BLaER1 treated with 17β-estradiol and CSF1 and Interleukin-3, amounts not matched to agents 10 nM and 100 nM (cell line): Measurements from ENCODE around the gene PRKG1.
"Not testable (repeated sequence)": the region's sequence is repeated elsewhere in the genome, so short reads cannot be mapped to it uniquely, and the experiment has no call there.

Source experiments
- H3K27ac ChIP-seq, 11 experiments: shearing (Covaris generic); formaldehyde crosslinking; 2 replicates each; pipeline ENCODE4 v1.8.1; 2022
- H3K27me3 ChIP-seq, 11 experiments: shearing (Covaris generic); formaldehyde crosslinking; 2 replicates each; pipeline ENCODE4 v1.8.1; 2022
- H3K36me3 ChIP-seq, 11 experiments: shearing (Covaris generic); formaldehyde crosslinking; 2 replicates each; pipeline ENCODE4 v1.8.1; 2022
- H3K4me1 ChIP-seq, 10 experiments: shearing (Covaris generic); formaldehyde crosslinking; 2 replicates each; pipeline ENCODE4 v1.8.1; 2022
- H3K4me2 ChIP-seq, 11 experiments: shearing (Covaris generic); formaldehyde crosslinking; 2 replicates each; pipeline ENCODE4 v1.8.1; 2022
- H3K4me3 ChIP-seq, 10 experiments: shearing (Covaris generic); formaldehyde crosslinking; 2 replicates each; pipeline ENCODE4 v1.8.1; 2022
- H3K9ac ChIP-seq, 11 experiments: shearing (Covaris generic); formaldehyde crosslinking; 2 replicates each; pipeline ENCODE4 v1.8.1; 2022
- H3K9me3 ChIP-seq, 11 experiments: shearing (Covaris generic); formaldehyde crosslinking; replicated peaks in 1 of 11; 2 replicates each; pipeline ENCODE4 v1.8.1; 2022
- H4K20me1 ChIP-seq, 11 experiments: shearing (Covaris generic); formaldehyde crosslinking; 2 replicates each; pipeline ENCODE4 v1.8.1; 2022
- Cebpa-rat ChIP-seq, 11 experiments: shearing (Covaris generic); IDR thresholded peaks; 2 replicates each; pipeline ENCODE4 v1.8.1; 2022

Gene PRKG1

GRCh38 chr10:52172581-52172980 is 1098.3 kb downstream of the PRKG1 start:
- Histone ChIP-seq H3K4me3 (no peak overlapping the region), H3K27me3 (no peaks in the 10 kb centered on the region), H3K27ac (no peak overlapping the region), H3K36me3 (no peaks in the 10 kb centered on the region), H3K9me3 (no peaks in the 10 kb centered on the region; a peak in 1 of 22 replicates), H3K4me1 (peaks cover 0 to 10% (median 8%) of the 10 kb centered on the region in 10 experiments; a peak in 14 of 20 replicates), H4K20me1 (no peaks in the 10 kb centered on the region), H3K9ac (no peak overlapping the region), H3K4me2 (no peak overlapping the region)
- no peak for TF ChIP-seq Cebpa-rat (IDR thresholded peaks at IDR 0.05)

GRCh38 chr10:52185256-52185655 is 1111.0 kb downstream of the PRKG1 start:
- Histone ChIP-seq H3K4me3 (no peak overlapping the region), H3K27ac (no peak overlapping the region), H3K36me3 (no peaks in the 10 kb centered on the region), H3K4me1 (peaks cover 0 to 11% (median 7%) of the 10 kb centered on the region in 10 experiments; a peak in 9 of 20 replicates), H3K9ac (no peak overlapping the region), H3K4me2 (peak overlapping the region in 5 of 11 experiments; percentile 19 to 48 (median 36); a peak in 7 of 22 replicates), H4K20me1 (no peaks in the 10 kb centered on the region), H3K9me3 (peaks cover 6 to 17% (median 11%) of the 10 kb centered on the region in 11 experiments; a peak in 16 of 22 replicates), H3K27me3 (no peaks in the 10 kb centered on the region)
- no peak for TF ChIP-seq Cebpa-rat (IDR thresholded peaks at IDR 0.05)

GRCh38 chr10:52187521-52188258 is 1113.4 kb downstream of the PRKG1 start:
- H3K36me3 ChIP-seq: no peaks in the 10 kb centered on the region
- no peak for TF ChIP-seq Cebpa-rat (IDR thresholded peaks at IDR 0.05)
- no peaks in the 10 kb centered on the region for H4K20me1 ChIP-seq
- H3K4me1 ChIP-seq: peaks cover 0 to 11% (median 7%) of the 10 kb centered on the region in 10 experiments; a peak in 9 of 20 replicates
- no peak overlapping the region for H3K27ac ChIP-seq
- no peak overlapping the region for H3K4me2 ChIP-seq
- H3K4me3 ChIP-seq: no peak overlapping the region
- H3K27me3 ChIP-seq: no peaks in the 10 kb centered on the region
- no peak overlapping the region for H3K9ac ChIP-seq
- H3K9me3 ChIP-seq: peaks cover 5 to 11% (median 9%) of the 10 kb centered on the region in 11 experiments; a peak in 16 of 22 replicates

- Histone ChIP-seq H3K9me3 (no peaks in the 10 kb centered on the region), H3K4me2 (no peak overlapping the region), H3K4me1 (peaks cover 0 to 2% (median 0%) of the 10 kb centered on the region in 10 experiments; a peak in 2 of 20 replicates), H3K27ac (no peak overlapping the region), H3K27me3 (no peaks in the 10 kb centered on the region), H3K4me3 (no peak overlapping the region), H3K36me3 (no peaks in the 10 kb centered on the region), H4K20me1 (no peaks in the 10 kb centered on the region), H3K9ac (no peak overlapping the region)
- no peak for TF ChIP-seq Cebpa-rat (IDR thresholded peaks at IDR 0.05)
Observed at GRCh38 chr10:52191049-52191448, 1116.8 kb downstream of the PRKG1 start.

- no peak overlapping the region for H3K4me3 ChIP-seq
- TF ChIP-seq Cebpa-rat (IDR thresholded peaks at IDR 0.05): no peak
- H3K27ac ChIP-seq: no peak overlapping the region
- no peaks in the 10 kb centered on the region for H4K20me1 ChIP-seq
- peaks cover 0 to 5% (median 0%) of the 10 kb centered on the region in 10 experiments; a peak in 2 of 20 replicates for H3K4me1 ChIP-seq
- no peak overlapping the region for H3K4me2 ChIP-seq
- no peaks in the 10 kb centered on the region for H3K27me3 ChIP-seq
- no peaks in the 10 kb centered on the region for H3K36me3 ChIP-seq
- H3K9ac ChIP-seq: no peak overlapping the region
- no peaks in the 10 kb centered on the region for H3K9me3 ChIP-seq
Observed at GRCh38 chr10:52194191-52194590, 1119.9 kb downstream of the PRKG1 start.

- Histone ChIP-seq H3K27ac (no peak overlapping the region), H3K4me1 (peaks cover 0 to 5% (median 0%) of the 10 kb centered on the region in 10 experiments; a peak in 2 of 20 replicates), H3K4me2 (no peak overlapping the region), H3K9ac (no peak overlapping the region), H3K9me3 (no peaks in the 10 kb centered on the region), H4K20me1 (no peaks in the 10 kb centered on the region), H3K36me3 (no peaks in the 10 kb centered on the region), H3K27me3 (no peaks in the 10 kb centered on the region), H3K4me3 (no peak overlapping the region)
- no peak for TF ChIP-seq Cebpa-rat (IDR thresholded peaks at IDR 0.05)
Observed at GRCh38 chr10:52194716-52195115, 1120.4 kb downstream of the PRKG1 start.

- H3K36me3 ChIP-seq: no peaks in the 10 kb centered on the region
- H4K20me1 ChIP-seq: no peaks in the 10 kb centered on the region
- H3K27ac ChIP-seq: no peak overlapping the region
- H3K4me3 ChIP-seq: no peak overlapping the region
- peaks cover 0 to 5% (median 0%) of the 10 kb centered on the region in 10 experiments; a peak in 2 of 20 replicates for H3K4me1 ChIP-seq
- no peaks in the 10 kb centered on the region for H3K9me3 ChIP-seq
- H3K9ac ChIP-seq: no peak overlapping the region
- no peak overlapping the region for H3K4me2 ChIP-seq
- no peak for TF ChIP-seq Cebpa-rat (IDR thresholded peaks at IDR 0.05)
- H3K27me3 ChIP-seq: no peaks in the 10 kb centered on the region
Observed at GRCh38 chr10:52197098-52197497, 1122.8 kb downstream of the PRKG1 start.

GRCh38 chr10:52198540-52198939 is 1124.3 kb downstream of the PRKG1 start:
- no peak overlapping the region for H3K4me3 ChIP-seq
- H4K20me1 ChIP-seq: no peaks in the 10 kb centered on the region
- peak overlapping the region in 1 of 11 experiments; percentile 8; a peak in 1 of 22 replicates for H3K4me2 ChIP-seq
- H3K4me1 ChIP-seq: peaks cover 0 to 5% (median 0%) of the 10 kb centered on the region in 10 experiments; a peak in 2 of 20 replicates
- H3K9ac ChIP-seq: no peak overlapping the region
- H3K9me3 ChIP-seq: no peaks in the 10 kb centered on the region
- H3K36me3 ChIP-seq: no peaks in the 10 kb centered on the region
- no peaks in the 10 kb centered on the region for H3K27me3 ChIP-seq
- TF ChIP-seq Cebpa-rat (IDR thresholded peaks at IDR 0.05): no peak
- no peak overlapping the region for H3K27ac ChIP-seq

- H3K4me2 ChIP-seq, H3K9ac ChIP-seq, H3K36me3 ChIP-seq, H3K4me1 ChIP-seq, H4K20me1 ChIP-seq, H3K4me3 ChIP-seq, H3K27ac ChIP-seq, H3K27me3 ChIP-seq: not testable (repeated sequence)
- H3K9me3 ChIP-seq: peaks cover 0 to 11% (median 0%) of the 10 kb centered on the region in 11 experiments; a peak in 1 of 22 replicates
Observed at GRCh38 chr10:52204906-52205305, 1130.6 kb downstream of the PRKG1 start.

GRCh38 chr10:52208365-52208764 is 1134.1 kb downstream of the PRKG1 start:
- no peaks in the 10 kb centered on the region for H4K20me1 ChIP-seq
- peaks cover 0 to 11% (median 0%) of the 10 kb centered on the region in 11 experiments; a peak in 1 of 22 replicates for H3K9me3 ChIP-seq
- no peak overlapping the region for H3K27ac ChIP-seq
- H3K4me3 ChIP-seq: no peak overlapping the region
- H3K4me1 ChIP-seq: peaks cover 0 to 16% (median 2%) of the 10 kb centered on the region in 10 experiments; a peak in 9 of 20 replicates
- no peak for TF ChIP-seq Cebpa-rat (IDR thresholded peaks at IDR 0.05)
- no peak overlapping the region for H3K4me2 ChIP-seq
- no peak overlapping the region for H3K9ac ChIP-seq
- H3K27me3 ChIP-seq: no peaks in the 10 kb centered on the region
- H3K36me3 ChIP-seq: no peaks in the 10 kb centered on the region
